K562 (cell line): ENCODE data around the gene PUSL1. TPM values are rescaled to one million over a fixed set of nuclear protein-coding genes. Genes with fewer than 3 reads are reported as not detected.

Experiments used
- ATAC-seq: fragments of 200-7000 bp; cut with Tn5 transposase; 3 replicates; pipeline ENCODE4 v1.9.1; 2020; ENCODE audit warnings: moderate library complexity
- BruUV-seq: library from RNA; stranded (reverse); fragments of 400-500 nt; replicated peaks from 2 replicates; lab custom pipeline; 2021; lab: Mats Ljungman, UMichigan
- CTCF ChIA-PET: fragments of 300-600 bp; formaldehyde crosslinking; extraction: SDS; loops from one replicate; lab custom pipeline; 2021; ENCODE audit warnings: low intra/inter-chr PET ratio; lab: Yijun Ruan, JAX
- POLR2A ChIA-PET: fragments of 300-600, 350-650 bp; sonication (Branson Sonifier 250); formaldehyde crosslinking; extraction: SDS; loops from one replicate; lab custom pipeline; 2021; ENCODE audit warnings: antibody characterized with exemption, inconsistent platforms; lab: Yijun Ruan, JAX
- DNase-seq, 4 experiments: peaks; one replicate each; pipeline versions ENCODE4 v3.0.0 to v3.0.0-alpha.2; 2011 to 2018; ENCODE audit warnings: low spot score in 3 of 4, mixed read lengths in 3 of 4; ENCODE audit errors: extremely low read depth in 1 of 4
- FAIRE-seq: peaks from 2 replicates; lab custom pipeline; 2011; peaks lifted over from hg19 to GRCh38; lab: Jason Lieb, UNC
- H2AFZ ChIP-seq: 2 replicates; pipeline ENCODE4 v1.6.0; 2011; ENCODE audit warnings: low read depth, low read length, control low read depth, inconsistent platforms
- H3K27ac ChIP-seq: fragments of 200-600 bp; 3 replicates; pipeline ENCODE4 v1.8.0; 2011; ENCODE audit warnings: low read depth, mild to moderate bottlenecking, control low read depth, inconsistent platforms, low read length, moderate library complexity, mixed read lengths; ENCODE audit errors: extremely low read depth
- H3K27me3 ChIP-seq, 2 experiments: fragments of 300-600 bp in 1 of 2; 2 replicates in 1 of 2; 3 replicates in 1 of 2; pipeline versions ENCODE4 v1.6.0 to v1.8.0; 2011; ENCODE audit warnings: inconsistent platforms in 2 of 2, low read length in 2 of 2, mild to moderate bottlenecking in 1 of 2, mixed read lengths in 1 of 2, moderate library complexity in 1 of 2; ENCODE audit not compliant: control insufficient read depth in 2 of 2, insufficient read depth in 2 of 2
- H3K36me3 ChIP-seq: fragments of 300-600 bp; 3 replicates; pipeline ENCODE4 v1.8.0; 2011; ENCODE audit warnings: mild to moderate bottlenecking, low read length, inconsistent platforms; ENCODE audit not compliant: control insufficient read depth, insufficient read depth
- H3K4me1 ChIP-seq, 2 experiments: fragments of 200-600 bp in 1 of 2; replicated peaks in 1 of 2; 2 replicates in 1 of 2; 3 replicates in 1 of 2; pipeline versions ENCODE4 v1.5.1 to v1.8.0; 2011; ENCODE audit warnings: inconsistent platforms in 2 of 2, low read length in 2 of 2, mild to moderate bottlenecking in 1 of 2, mixed read lengths in 1 of 2, moderate library complexity in 1 of 2; ENCODE audit not compliant: control insufficient read depth in 2 of 2, insufficient read depth in 2 of 2
- H3K4me2 ChIP-seq: 2 replicates; pipeline ENCODE4 v1.6.1; 2011; ENCODE audit warnings: low read length, control low read depth, inconsistent platforms, mixed read lengths; ENCODE audit not compliant: insufficient read depth
- H3K4me3 ChIP-seq: fragments of 200-600 bp; sonication (generic), shearing (Covaris generic); 2 replicates; pipeline ENCODE4 v1.5.1; 2016; ENCODE audit warnings: control low read depth, inconsistent platforms
- H3K79me2 ChIP-seq: fragments of 200-600 bp; 3 replicates; pipeline ENCODE4 v1.8.0; 2011; ENCODE audit warnings: low read length, inconsistent platforms; ENCODE audit not compliant: control insufficient read depth, insufficient read depth
- H3K9ac ChIP-seq, 2 experiments: 2 replicates each; pipeline versions ENCODE4 v1.6.0 to v1.6.1; 2011; ENCODE audit warnings: low read depth in 2 of 2, low read length in 2 of 2, control low read depth in 1 of 2, inconsistent platforms in 1 of 2, mild to moderate bottlenecking in 1 of 2, mixed read lengths in 1 of 2; ENCODE audit not compliant: insufficient read depth in 1 of 2
- H3K9me1 ChIP-seq: one replicate; pipeline ENCODE4 v1.6.0; 2011; ENCODE audit warnings: inconsistent platforms, mild to moderate bottlenecking, low read length, moderate library complexity; ENCODE audit not compliant: control insufficient read depth, insufficient read depth
- H3K9me3 ChIP-seq: replicated peaks from 2 replicates; pipeline ENCODE4 v1.5.1; 2011; ENCODE audit warnings: low read depth, low read length, inconsistent platforms; ENCODE audit not compliant: control insufficient read depth, insufficient read depth
- H4K20me1 ChIP-seq: replicated peaks from 2 replicates; pipeline ENCODE4 v1.6.1; 2011; ENCODE audit warnings: low read length, inconsistent platforms, mixed read lengths; ENCODE audit not compliant: control insufficient read depth, insufficient read depth
- ARID2 ChIP-seq: fragments of 450-650 bp; IDR thresholded peaks from 2 replicates; pipeline ENCODE4 v1.6.1; 2017; ENCODE audit warnings: antibody characterized with exemption, mild to moderate bottlenecking
- CEBPB ChIP-seq: fragments of 450-650 bp; IDR thresholded peaks from 2 replicates; pipeline ENCODE4 v1.6.1; 2016; ENCODE audit warnings: missing genetic modification characterization, missing compliant biosample characterization
- HLTF ChIP-seq: fragments of 450-650 bp; IDR thresholded peaks from 2 replicates; pipeline ENCODE4 v1.6.1; 2016
- POLR2G ChIP-seq: fragments of 200-400 bp; formaldehyde crosslinking; IDR thresholded peaks from 2 replicates; pipeline ENCODE4 v1.6.1; 2017; ENCODE audit warnings: low read depth, mild to moderate bottlenecking, antibody characterized with exemption, low read length, moderate library complexity
- SUPT5H ChIP-seq: fragments of 450-650 bp; IDR thresholded peaks from 2 replicates; pipeline ENCODE4 v1.6.1; 2016
- ZNF561 ChIP-seq: fragments of 450-650 bp; formaldehyde crosslinking; conservative IDR thresholded peaks from 2 replicates; pipeline ENCODE4 v1.4.0; 2020; ENCODE audit warnings: mild to moderate bottlenecking, moderate library complexity
- WGBS: fragments of 100-300 bp; shearing (Covaris generic); methylation state at CpG from one replicate; pipeline ENCODE4 v1.1.6; 2016; ENCODE audit warnings: low coverage, mixed read lengths; ENCODE audit not compliant: insufficient coverage; ENCODE audit errors: missing lambda C conversion rate; 5-methylcytosine and 5-hydroxymethylcytosine counted together
- in situ Hi-C: fragments of 300-500 bp; cut with MboI; formaldehyde crosslinking; loops from 4 replicates; pipeline ENCODE4 v1.15.0; 2018; ENCODE audit warnings: inconsistent platforms, mixed read lengths
- intact Hi-C: fragments of 100-400 bp; cut with micrococcal nuclease; formaldehyde crosslinking; loops from 2 replicates; pipeline ENCODE4 v1.14.2; 2022
- polyA plus RNA-seq, 8 experiments: library from polyadenylated mRNA; depleted of rRNA in 4 of 8; stranded (reverse) in 5 of 8; unstranded in 3 of 8; fragments of >200 nt; fragmentation: Nextera tagmentation in 2 of 8; fragmentation: Illumina TruSeq in 1 of 8; extraction: Ambion mirVana in 2 of 8; extraction: Trizol in 1 of 8; gene quantifications; 2 replicates each; pipeline versions ENCODE4 v1.2.1 to v1.2.3, GENCODE V29; 2011 to 2014; ENCODE audit warnings: inconsistent platforms in 1 of 8, missing spikeins in 1 of 8
- total RNA-seq, 7 experiments: library from RNA; depleted of rRNA in 6 of 7; stranded (reverse); fragments of >200 nt in 6 of 7; fragmentation: Illumina TruSeq in 2 of 7; extraction: Trizol in 2 of 7; gene quantifications; 2 replicates each; pipeline versions ENCODE4 v1.2.1 to v1.2.3, GENCODE V29; 2011 to 2021; ENCODE audit warnings: low replicate concordance in 1 of 7
- TF ChIP-seq, protein P1 (sequence below): sonication (generic); formaldehyde crosslinking; IDR thresholded peaks from 2 replicates; pipeline ENCODE4 v1.8.1; 2023; ENCODE audit warnings: mild to moderate bottlenecking, missing genetic modification reagents, moderate library complexity

Gene PUSL1
- total and polyA plus RNA-seq, 9 of the 15 experiments (the other 6 are each of a cell fraction or from before 2014, with no cell fraction given): 0.62 to 86.9 (median 13.6) TPM

DNA sequence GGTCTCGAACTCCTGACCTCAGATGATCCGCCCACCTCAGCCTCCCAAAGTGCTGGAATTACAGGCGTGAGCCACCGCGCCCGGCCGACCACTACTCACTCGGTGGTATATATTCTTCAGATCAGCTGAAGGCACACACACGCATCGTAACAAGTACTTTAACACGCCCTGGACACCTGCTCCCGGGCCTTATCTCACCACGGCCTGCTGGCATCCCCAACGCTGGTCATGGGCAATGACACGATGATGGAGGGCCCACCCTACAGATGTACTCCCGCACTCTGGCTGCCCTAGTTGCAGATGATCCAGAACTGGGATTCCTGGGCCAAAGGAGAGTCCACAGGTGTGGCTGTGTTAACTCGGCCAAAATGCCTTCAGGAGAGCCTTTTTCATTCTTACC, 46.3 kb upstream of the PUSL1 start:
- Histone ChIP-seq H3K9me1 (peaks cover 10% of the 10 kb centered on the region), H3K9me3 (no peaks in the 10 kb centered on the region), H2AFZ (no peak overlapping the region), H3K79me2 (peaks cover 24% of the 10 kb centered on the region), H3K36me3 (peaks cover 89% of the 10 kb centered on the region), H3K27me3 (no peaks in the 10 kb centered on the region; a peak in 1 of 5 replicates), H3K4me1 (peaks cover 0 to 24% of the 10 kb centered on the region in 2 experiments; a peak in 2 of 5 replicates), H3K4me3 (no peak overlapping the region), H3K4me2 (no peak overlapping the region), H3K27ac (no peak overlapping the region), H4K20me1 (peaks cover 8% of the 10 kb centered on the region; the same call in 1 of the 2 replicates), H3K9ac (no peak overlapping the region)
- no peak for DNase-seq
- ATAC-seq: no peak
- in situ Hi-C loops (no loop called here), intact Hi-C loops (no loop called here)
- FAIRE-seq: no peak
- CTCF ChIA-PET: interaction anchor here (0.7 kb wide), 1 partner anchor 16 kb away, joined by 3 read pairs; no protein-coding TSS in a partner anchor
- no TSS peak for BruUV-seq
- POLR2A ChIA-PET: interaction anchor here (0.6 to 1.4 kb wide), 4 partner anchors 9 to 137 kb away, joined by 3 to 7 read pairs (median 4); no protein-coding TSS in a partner anchor
- WGBS: 98% methylated on average over 17 of the region's 17 CpGs
- TF ChIP-seq SUPT5H (0 out of 2 replicates have a peak, but pooled peaks have one; percentile 16), HLTF (no peak), POLR2G (0 out of 2 replicates have a peak, but pooled peaks have one; percentile 12)
- TF ChIP-seq, all 486 proteins: peak for 2

DNA sequence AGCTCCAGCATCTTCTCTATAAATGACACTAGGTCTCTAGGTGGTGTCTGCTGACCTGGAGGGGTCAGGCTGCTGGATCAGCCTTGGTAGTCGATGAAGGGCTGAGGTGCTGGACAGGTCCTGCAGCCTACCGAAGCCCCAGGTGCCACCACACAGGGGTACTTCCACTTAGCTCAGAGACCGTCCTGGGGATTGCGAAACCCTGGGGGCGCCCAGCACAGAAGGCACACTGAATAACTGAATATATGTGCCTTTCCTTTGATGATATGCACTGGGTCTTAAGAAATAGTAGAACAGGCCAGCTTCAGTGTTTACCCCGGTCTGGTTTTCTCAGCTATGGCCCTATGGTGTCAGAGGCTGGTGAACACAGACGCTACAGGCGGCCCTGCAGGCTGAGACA, 45.6 kb upstream of the PUSL1 start:
- Histone ChIP-seq H3K9me1 (peaks cover 10% of the 10 kb centered on the region), H3K4me2 (no peak overlapping the region), H4K20me1 (peaks cover 8% of the 10 kb centered on the region; the same call in 1 of the 2 replicates), H3K4me3 (no peak overlapping the region), H3K4me1 (peaks cover 0 to 23% of the 10 kb centered on the region in 2 experiments; a peak in 2 of 5 replicates), H3K79me2 (peaks cover 31% of the 10 kb centered on the region), H3K9ac (0 out of 4 replicates have a peak overlapping the region, but pooled peaks of 1 of the 2 experiments have one; percentile 14), H2AFZ (no peak overlapping the region), H3K27me3 (no peaks in the 10 kb centered on the region; a peak in 1 of 5 replicates), H3K36me3 (peaks cover 91% of the 10 kb centered on the region), H3K27ac (no peak overlapping the region), H3K9me3 (no peaks in the 10 kb centered on the region)
- TF ChIP-seq, protein P1, sequence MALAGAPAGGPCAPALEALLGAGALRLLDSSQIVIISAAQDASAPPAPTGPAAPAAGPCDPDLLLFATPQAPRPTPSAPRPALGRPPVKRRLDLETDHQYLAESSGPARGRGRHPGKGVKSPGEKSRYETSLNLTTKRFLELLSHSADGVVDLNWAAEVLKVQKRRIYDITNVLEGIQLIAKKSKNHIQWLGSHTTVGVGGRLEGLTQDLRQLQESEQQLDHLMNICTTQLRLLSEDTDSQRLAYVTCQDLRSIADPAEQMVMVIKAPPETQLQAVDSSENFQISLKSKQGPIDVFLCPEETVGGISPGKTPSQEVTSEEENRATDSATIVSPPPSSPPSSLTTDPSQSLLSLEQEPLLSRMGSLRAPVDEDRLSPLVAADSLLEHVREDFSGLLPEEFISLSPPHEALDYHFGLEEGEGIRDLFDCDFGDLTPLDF (CRISPR knock-in tag): no peak
- no peak for TF ChIP-seq ARID2
- no peak for TF ChIP-seq ZNF561 (CRISPR knock-in tag)
- peak; percentile 79 for TF ChIP-seq CEBPB (tag)
- no peak for FAIRE-seq
- WGBS: 94% methylated on average over 8 of the region's 8 CpGs
- intact Hi-C loops (no loop called here), in situ Hi-C loops (no loop called here)
- ChIA-PET POLR2A (no interaction called here), CTCF (no interaction called here)
- no TSS peak for BruUV-seq
- no peak for DNase-seq
- ATAC-seq: no peak
